Stimulated activated CD8-positive, alpha-beta memory T cell treated with anti-CD3 and anti-CD28 coated beads, Interleukin-7, amount 100 ng/mL, for 24 hours (primary cell): ENCODE results near the gene THUMPD1.
"Not testable (repeated sequence)": the region's sequence is repeated elsewhere in the genome, so short reads cannot be mapped to it uniquely, and the experiment has no call there.

Experiments used
- DNase-seq: peaks from one replicate; pipeline ENCODE4 v3.0.0-alpha.2; 2020; ENCODE audit warnings: low read depth

Gene THUMPD1, protein sequence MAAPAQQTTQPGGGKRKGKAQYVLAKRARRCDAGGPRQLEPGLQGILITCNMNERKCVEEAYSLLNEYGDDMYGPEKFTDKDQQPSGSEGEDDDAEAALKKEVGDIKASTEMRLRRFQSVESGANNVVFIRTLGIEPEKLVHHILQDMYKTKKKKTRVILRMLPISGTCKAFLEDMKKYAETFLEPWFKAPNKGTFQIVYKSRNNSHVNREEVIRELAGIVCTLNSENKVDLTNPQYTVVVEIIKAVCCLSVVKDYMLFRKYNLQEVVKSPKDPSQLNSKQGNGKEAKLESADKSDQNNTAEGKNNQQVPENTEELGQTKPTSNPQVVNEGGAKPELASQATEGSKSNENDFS

DNA sequence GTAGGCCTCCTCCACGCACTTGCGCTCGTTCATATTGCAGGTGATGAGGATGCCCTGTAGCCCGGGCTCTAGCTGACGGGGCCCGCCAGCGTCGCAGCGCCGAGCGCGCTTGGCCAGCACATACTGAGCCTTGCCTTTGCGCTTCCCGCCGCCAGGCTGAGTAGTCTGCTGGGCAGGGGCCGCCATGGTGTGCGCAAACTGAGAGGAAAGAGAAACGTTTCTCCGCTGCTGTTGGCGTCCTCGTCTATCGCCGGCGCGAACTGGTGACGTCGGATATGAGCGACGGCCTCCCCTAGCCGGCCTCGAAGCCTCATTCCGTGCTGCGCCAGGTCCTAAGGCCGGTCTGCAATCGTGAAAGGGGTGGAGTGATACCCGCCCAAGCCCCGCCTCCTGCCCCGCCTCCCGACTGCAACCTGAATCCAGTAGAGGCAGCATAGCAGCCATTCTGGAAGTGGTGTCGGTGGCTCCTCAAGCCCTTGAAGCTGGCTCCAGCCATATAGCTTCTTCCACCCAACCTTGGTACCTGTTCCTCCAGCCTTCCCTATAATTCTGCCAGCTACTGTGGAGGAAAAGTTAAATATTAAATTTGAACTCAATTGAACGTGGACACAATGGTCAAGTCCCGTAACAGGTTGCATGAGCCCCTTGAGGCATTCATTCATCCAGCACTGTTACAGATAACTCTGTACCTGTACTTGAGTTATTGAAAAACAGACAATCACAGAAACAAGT lies at the start of gene THUMPD1:
Gene THUMPD1, minus strand, starts transcription at position 265 of the 732 bp plus-strand sequence. Its CDS starts 79 bp downstream, at position 186.
- peak; percentile 98 for DNase-seq

DNA sequence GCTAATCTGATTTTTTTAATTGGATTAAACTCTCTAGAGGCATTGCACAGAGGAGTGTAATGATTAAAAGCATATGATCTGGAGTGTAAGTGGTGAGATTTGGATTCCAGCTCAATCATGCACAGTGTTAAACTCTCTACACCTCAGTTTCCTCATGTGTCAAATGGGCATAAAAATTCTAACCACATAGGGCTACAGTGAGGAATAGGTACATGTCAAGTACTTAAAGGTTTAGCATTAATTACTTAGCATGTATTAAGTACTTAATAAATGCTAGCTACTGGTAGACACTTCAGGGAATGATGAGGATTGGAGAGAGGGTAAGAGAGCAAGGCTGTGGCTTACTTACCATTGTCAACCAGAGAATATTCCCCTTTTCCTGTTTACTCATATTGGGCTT lies 47.5 kb upstream of the THUMPD1 start:
- DNase-seq, result no peak

DNA sequence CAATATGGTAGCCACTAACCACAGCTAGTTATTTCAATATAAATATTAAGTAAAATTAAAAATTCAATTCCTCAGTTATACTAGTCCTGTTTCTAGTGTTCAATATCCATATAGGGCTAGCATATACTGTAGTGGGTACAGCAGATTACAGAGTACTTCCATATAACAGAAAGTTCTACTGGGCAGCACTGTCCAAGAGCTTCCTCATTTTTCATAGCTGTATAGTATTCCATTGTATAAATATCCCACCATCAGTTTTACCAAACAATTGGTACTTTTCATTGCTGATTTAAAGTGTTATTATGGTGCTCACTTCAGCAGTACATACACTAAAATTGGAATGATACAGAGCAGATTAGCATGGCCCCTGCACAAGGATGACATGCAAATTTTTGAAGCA lies 42.6 kb upstream of the THUMPD1 start:
- no peak for DNase-seq

DNA sequence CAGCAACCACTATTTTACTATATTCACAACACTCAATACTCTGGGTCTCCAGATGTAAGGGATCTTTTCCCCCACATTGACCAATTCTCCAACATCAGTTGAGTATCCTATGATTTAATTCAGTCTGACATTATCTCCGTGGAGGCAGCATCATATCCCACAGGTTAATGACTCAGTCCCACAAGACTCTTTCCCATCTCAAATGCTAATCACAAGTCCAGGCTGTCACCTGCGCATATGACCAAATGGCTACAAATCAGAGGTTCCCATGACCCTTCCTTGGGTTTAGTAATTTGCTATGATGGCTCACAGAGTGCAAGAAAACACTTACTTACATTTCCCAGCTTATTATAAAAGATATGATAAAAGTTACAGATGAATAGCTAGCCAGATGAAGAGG lies 40.9 kb upstream of the THUMPD1 start:
- DNase-seq, result no peak

DNA sequence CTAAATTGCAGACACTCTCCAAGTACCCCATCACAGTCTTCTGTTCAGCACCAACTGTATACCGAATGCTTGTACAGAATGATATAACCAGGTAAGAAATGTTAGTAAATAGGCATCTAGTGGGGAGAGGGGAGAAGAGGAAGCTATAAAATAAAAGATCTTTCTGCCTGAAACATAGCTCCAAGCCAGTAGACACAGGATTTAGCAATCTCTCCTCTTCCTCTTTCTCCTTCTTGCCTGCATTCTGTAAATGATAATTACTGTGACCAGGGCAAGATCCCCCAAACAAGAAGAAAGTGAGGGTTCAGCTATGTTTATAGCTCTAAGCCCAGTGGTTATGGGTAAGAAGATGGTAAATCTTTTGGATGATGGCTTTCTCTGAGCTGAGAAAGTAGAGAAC lies 40.1 kb upstream of the THUMPD1 start:
- DNase-seq, result no peak

DNA sequence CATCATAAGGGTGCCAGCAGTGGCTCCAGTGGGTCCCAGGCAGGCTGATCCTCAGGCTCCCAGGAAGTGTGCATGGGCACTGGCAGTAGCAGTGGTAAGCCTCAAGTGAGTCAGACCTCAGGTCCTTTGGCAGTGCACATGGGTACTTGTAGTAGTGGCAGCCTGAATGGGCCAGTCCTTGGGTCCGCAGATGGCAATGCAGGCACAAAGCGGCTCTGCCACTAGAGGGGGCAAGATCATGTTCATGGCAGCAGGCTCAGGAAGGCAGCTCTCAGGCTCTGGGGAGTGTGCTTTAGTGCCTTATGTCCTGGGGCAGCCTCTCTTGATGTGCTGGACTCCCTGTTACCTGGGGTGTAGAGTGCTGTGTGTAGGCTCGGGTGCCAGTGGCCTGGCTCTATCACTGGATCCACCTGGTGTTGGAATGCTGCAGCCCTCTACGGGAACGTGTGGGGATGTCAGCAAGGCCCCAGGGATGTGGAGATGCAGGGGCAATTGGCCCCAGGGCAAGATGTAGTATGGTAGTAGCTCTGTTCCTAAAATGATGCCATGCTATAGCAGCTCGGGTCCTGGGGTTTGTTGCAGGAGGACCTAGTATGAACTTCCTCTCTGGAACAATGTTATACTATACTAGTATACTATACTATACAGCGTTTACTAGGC lies 33.2 kb upstream of the THUMPD1 start:
- peak; percentile 30 for DNase-seq

DNA sequence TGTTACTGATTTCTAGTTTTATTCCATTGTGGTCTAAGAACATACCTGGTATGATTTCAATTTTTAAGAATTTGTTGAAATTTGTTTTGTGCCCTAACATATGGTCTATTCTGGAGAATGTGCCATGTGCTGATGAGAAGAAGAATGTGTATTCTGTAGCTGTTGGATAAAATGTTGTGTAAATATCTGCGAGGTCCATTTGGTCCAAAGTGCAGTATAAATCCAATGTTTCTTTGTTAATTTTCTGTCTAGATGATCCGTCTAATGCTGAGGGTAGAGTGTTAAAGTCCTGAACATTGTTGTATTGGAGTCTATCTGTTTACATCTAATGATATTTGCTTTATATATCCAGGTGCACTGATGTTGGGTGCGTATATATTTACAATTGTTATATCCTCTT lies 32.1 kb upstream of the THUMPD1 start:
- DNase-seq, result no peak

DNA sequence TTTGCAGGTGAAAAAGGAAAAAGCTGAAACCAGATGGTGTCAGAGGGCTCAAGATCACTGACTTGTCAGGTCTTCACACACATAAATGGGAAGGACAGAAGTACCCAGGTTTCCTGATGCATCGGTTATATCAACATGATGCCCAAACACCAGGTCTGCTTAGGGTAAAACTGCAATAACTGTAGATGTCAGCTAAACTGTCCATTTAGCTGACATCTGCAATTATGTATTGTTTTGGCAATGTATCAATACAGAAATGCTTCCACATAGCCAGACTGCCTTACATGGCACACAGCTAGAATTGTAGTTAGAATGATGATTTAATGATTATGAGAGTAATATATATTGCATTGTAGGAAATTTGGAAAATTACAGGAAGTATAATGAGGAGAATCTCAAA lies 27.2 kb upstream of the THUMPD1 start:
- DNase-seq, result no peak

DNA sequence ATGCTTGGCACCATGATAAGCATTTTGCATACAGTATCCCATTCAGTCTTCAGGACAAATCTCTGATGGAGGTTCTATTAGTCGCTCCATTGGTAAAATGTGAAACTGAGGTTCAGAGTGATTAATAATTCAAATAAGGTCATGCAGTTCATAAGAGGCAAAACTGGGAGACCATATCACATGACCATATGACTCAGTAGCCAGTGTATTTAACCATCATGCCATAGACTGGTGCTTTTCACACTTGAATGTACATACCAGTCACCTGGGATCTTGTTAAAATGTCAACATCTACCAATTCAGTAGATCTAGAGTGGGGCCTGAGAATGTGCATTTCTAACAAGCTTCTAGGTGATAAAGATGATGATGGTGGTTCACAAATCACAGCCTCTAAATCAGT lies 26.5 kb upstream of the THUMPD1 start:
- no peak for DNase-seq

DNA sequence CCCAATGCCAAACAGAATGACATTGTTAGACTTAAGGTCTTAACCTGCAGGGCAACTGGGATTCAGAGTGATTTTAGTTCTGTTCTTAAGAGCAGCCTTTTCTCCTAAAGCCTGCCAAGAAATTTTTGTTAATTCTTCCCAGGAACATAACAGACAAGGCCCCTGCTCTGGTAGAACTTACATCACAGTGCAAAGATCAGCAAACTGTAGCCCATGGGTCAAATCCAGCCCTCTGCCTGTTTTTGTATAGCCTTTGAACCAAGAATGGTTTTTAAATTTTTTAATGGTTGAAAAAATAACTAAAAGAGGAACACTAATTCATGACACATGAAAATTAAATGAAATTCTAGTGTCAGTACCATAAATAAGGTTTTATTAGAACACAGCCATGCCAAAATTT lies 26.0 kb upstream of the THUMPD1 start:
- no peak for DNase-seq

DNA sequence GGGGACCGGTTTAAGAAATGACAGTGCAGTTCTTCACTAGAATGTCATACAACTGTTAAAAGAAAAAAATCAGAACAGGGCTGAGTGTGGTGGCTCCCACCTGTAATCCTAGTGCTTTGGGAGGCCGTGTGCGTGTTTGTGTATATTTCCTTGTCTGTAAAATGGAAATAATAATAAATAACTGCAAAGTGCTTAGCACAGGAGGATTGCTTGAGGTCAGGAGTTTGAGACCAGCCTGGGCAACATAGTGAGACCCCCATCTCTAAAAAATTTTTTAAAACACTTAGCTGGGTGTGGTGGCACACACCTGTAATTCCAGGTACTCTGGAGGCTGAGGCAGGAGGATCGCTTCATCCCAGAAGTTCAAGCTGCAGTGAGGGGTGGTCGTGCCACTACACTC lies 24.7 kb upstream of the THUMPD1 start:
- no peak for DNase-seq

DNA sequence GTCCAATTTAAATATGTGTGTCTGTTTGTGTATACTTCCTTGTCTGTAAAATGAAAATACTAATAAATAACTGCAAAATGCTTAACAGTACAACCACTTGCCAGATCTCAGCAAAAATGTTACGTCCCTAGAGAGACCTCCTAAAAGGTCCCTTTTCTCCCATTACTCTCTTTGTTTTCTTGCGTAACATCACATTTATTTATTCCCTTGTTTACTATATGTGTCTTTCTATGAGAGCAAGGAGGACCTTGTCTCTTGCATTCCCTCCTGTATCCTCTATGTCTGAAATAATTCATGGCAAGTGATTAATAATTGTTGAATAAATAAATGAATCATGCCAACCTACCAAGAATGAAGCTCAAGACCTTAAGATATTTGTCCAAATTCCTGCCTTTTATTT lies 24.1 kb upstream of the THUMPD1 start:
- no peak for DNase-seq

DNA sequence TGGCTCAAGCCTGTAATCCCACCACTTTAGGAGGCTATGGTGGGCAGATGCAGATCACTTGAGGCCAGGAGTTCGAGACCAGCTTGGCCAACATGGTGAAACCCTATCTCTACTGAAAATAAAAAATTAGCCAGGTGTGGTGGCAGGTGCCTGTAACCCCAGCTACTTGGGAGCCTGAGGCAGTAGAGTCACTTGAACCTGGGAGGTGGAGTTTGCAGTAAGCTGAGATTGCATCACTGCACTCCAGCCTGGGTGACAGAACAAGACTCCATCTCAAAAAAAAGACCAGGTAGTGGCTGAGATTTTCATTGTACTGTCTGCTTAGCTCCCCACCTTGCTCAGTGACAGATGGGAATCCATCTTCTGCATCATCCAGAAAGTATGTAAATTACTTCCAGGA lies 22.8 kb upstream of the THUMPD1 start:
- DNase-seq, result not testable (repeated sequence)

DNA sequence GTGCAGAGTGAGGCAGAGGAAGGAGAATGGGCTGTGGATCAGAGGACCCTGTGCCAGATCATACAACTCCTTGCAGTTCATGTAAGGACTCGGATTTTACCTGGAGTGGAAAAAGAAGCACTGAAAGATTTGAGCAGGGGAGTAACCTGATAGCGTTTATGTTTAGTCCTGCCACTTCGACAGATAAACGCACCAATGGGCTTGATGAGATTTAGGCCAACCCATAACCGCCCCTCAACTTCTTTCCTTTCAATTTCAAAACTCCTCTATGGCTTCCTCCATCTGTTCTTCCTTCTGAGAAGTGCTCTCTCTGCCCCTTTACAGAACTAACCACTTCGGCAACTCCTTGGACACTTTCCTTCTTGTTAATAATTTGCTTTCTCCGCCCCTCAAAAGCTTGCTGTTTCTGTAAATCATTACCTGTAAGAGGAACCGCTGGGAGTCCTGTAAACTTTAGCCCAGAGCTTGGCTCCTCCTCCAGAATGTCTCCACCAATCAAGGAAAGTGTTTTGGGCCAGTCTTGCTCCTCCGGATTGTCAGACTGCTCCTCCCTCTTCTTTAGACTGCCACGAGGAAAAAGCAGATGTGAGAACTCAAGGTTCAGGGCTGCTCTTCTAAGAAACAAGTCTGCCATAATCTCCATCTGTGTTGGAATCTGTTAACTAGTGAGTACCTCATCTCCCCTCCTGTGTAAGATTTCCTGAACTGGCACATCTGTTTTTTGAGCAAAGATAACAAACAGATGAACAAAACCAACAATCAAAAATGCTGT lies 22.0 kb upstream of the THUMPD1 start, which contains the start of gene ACSM3:
Gene ACSM3, plus strand, starts transcription at position 554 of the 772 bp plus-strand sequence. CDS start 6,021 bp downstream, outside the sequence.
- DNase-seq, result peak; percentile 20

DNA sequence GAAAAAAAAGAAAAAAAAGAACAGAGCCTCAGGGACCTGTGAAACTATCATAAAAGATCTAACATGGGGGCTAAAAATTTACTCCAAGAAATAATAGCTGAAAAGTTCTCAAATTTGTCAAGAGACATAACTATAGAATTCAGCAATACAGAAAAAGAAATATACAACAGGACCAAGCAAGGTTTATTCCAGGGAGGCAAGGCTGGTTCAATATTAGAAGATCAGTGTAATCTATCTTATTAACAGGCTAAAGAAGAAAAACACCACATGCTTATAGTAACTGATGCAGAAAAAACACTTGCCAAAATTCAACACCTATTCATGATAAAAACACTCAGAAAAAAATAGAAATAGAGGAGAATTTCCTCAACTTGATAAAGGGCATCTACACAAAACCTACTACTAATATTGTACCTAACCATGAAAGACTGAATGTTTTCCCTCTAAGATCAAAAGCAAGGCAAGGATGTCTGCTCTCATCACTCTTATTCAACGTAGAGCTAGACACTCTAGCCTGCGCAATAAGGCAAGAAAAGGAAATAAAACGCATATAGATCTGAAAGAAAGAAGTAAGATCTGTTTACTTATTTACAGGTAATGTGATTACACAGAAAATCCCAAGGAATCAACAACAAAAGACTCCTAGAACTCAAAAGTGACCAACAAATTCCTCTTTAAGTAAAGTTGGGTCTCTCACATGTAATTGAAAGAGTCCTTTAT lies 20.9 kb upstream of the THUMPD1 start:
- no peak for DNase-seq

DNA sequence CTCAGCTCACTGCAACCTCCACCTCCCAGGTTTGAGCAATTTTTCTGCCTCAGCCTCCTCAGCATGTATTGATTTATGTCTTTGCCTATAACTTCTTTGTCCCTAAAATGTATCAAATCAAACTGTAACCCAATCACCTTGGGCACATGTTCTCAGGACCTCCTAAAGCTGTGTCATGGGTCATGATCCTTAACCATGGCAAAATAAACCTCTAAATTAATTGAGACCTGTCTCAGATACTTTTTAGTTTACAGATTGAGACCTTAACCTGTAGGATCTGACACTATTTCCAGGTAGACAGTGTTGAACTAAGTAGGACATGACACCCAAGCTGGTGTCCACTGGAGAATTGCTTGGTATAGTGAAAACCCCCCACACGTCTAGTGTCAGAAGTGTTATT lies 19.6 kb upstream of the THUMPD1 start:
- no peak for DNase-seq

DNA sequence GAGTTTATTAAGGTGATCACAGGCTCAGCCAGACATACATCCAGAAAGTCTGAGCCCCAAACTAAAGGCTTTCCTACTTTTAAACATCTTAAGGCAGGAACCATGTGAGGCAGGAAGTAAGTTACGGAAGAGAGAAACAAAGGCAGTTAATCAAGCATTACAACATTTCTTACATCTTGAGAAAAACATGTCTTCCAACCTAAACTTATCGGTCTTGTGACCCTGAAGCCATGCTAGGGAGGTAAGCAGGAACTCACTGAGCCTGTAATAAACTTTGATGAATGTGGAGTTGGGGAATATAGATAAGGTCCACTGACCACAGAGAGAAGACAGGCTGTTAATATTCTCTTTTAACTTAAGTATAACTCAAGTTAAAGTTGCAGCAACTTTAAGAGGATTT lies 18.7 kb upstream of the THUMPD1 start:
- DNase-seq, result no peak

DNA sequence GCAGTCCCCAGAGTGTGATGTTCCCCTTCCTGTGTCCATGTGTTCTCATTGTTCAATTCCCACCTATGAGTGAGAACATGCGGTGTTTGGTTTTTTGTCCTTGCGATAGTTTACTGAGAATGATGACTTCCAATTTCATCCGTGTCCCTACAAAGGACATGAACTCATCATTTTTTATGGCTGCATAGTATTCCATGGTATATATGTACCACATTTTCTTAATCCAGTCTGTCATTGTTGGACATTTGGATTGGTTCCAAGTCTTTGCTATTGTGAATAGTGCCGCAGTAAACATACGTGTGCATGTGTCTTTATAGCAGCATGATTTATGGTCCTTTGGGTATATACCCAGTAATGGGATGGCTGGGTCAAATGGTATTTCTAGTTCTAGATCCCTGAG lies 14.2 kb upstream of the THUMPD1 start:
- DNase-seq, result not testable (repeated sequence)

DNA sequence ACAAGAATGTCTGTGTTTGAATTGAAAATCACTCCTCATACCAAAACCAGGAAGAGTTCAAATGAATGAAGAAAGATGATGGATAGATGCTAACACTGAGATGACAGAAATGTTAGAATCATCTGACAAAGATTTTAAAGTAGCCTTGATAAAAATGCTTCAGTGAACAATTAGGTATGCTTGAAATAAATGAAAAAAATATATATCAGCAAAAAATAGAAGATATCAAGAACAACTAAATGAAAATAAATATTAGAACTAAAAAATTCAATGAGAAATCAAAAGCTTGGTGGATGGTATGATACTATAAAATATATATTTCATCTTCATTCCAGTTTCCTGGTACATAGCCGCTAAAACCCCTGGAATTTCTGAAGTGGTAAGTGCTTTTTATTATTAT lies 13.6 kb upstream of the THUMPD1 start:
- DNase-seq, result no peak

DNA sequence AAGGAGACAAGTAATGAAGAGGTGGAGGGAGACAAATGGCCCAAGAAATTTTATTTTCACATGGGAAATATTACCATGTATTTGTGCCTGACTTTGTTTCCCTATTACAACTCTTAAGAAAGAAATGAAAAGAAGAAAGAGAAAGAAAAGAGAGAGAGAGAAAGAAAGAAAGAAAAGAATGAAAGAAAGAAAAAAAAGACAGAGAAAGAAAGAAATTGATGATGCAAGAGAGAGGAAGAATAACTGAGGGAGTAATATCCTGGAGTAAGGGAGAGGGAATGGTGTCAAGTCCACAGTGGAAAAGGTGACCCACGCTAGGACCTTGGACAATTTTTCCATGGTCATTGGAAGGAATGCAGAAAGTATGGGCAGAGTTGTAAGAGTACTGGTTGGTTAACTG lies 12.1 kb upstream of the THUMPD1 start:
- no peak for DNase-seq

DNA sequence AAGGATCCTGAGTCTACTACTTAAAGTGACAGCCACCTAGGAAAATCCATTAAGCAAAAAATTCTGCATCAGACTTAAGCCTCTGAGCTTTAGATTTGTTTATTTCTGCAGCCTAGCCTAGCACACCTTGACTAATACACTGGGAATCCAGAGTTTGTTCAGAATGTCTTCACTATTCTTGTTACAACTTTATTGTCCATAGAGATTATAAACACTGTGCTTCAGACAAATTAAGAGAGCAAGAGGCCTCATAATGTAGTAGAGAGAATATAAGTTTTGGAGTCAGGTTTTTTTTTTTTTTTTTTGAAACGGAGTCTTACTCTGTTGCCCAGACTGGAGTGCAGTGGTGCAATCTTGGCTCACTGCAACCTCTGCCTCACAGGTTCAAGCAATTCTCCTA lies 8.9 kb upstream of the THUMPD1 start:
- DNase-seq, result no peak

DNA sequence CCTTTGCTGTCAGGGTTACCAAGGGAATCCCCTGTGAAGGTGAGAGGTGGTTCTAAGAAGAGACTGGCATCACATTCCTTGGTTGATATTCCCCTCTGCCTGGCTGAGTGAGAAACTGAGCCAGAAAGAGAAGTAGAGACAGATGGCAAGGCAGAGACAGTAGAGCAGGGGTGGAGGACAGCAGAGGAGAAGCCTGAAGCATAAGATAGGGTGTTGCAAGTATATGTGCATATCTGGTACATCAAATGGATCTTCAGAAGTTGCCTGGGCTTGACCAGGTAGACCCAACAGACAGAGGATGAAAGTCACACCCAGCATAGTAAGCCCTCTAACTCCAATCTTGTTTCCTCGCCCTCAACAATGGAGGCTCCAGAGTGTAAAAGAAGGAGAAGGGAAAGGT lies 7.9 kb upstream of the THUMPD1 start:
- DNase-seq, result no peak
